Activated CD4-positive, alpha-beta T cell treated with anti-CD3 and anti-CD28 coated beads, Interleukin-2, amount 50 U/mL, for 1 hour (primary cell): Measurements from ENCODE around the gene FBXL5.
A peak's percentile ranks its signal among the peaks of the same experiment; 100 is the strongest.

Experiments used
- DNase-seq: peaks from one replicate; pipeline ENCODE4 v3.0.0-alpha.2; 2020

FBXL5 gene

DNA sequence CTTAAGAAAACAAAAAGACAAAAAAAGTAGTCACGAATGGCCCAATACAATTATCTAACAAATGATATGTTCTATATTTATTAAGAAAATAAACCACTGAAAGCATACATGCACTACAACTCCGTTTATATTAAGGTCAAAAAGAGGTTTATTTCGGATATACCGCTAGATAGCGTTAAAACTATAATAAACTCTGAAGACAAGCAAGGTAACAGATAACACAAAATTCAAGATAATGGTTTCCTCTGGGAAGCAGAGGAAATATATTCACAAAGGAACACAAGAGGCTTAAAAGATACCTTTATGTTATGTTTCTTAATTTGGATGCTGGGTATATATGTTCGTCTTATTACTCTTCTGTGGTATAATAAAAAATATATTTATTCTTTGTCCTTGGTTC is 21.7 kb upstream of the FBXL5 start:
- DNase-seq, result no peak

DNA sequence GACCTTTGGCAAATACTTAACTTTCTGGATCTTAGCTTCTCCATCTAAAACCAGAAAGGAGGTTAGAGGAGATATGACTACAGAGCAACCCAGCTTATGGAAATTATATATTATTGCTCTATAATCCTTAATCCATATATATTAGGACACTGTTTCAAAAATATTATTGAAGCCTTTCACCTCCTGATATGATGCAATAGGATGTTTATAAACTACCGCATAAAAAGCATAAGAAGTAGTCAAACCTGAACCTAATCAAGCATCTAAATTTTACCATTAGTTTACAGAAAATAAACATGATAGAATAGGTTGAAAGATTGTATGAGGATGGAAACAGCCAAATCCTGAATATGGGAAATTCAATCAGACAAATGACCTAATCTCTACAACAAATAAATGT is 20.9 kb upstream of the FBXL5 start:
- no peak for DNase-seq

DNA sequence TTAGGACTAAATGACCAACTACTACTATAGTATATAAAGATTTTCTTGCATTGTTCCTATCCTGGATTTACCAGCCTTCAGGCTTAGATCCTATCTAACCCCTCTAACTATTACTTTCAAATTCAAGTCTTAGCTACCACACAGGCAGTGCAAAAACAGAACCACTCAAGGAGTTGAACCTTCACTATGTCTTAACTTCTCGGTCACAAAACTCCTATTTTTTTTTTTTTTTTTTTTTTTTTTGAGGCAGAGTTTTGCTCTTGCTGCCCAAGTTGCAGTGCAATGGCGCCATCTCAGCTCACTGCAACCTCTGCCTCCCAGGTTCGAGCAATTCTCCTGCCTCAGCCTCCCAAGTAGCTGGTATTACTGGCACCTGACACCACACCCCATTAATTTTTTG is 20.2 kb upstream of the FBXL5 start:
- DNase-seq, result no peak

DNA sequence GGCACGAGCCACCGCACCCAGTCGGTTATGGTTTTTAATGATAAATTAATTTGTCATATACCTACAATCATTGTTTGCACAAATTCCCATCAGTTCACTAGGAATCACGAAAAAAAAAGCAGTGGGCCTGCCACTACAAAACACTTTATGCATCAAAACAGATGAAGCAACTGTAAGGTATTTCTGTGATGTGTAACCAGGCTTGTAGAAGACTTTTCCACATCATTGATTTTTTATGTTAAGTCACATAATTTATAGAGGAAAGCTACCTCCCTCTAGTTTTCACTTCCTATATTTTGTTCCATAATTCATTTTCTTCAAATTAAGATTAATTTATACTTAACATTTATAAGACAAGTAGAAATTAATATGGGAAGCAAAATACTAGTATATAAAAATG is 19.8 kb upstream of the FBXL5 start:
- no peak for DNase-seq

GRCh38 chr4:15674046-15674445 is 18.9 kb upstream of the FBXL5 start:
- DNase-seq, result no peak

DNA sequence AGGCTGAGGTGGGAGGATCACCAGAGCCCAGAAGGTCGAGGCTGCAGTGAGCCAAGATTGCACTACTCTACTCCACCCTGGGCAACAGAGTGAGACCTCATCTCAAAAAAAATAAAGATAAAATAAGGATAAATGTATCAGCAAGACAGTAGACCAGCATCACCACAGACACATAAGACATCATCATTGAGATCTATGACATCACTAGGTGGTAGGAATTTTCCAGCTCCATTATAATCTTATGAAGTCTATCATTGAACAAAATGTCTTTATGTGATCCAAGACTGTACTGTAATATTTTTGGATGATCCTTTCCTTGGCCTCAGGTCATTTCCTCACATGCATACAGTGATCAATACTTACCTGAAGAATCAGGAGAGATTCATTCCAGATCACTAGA is 18.2 kb upstream of the FBXL5 start:
- no peak for DNase-seq

DNA sequence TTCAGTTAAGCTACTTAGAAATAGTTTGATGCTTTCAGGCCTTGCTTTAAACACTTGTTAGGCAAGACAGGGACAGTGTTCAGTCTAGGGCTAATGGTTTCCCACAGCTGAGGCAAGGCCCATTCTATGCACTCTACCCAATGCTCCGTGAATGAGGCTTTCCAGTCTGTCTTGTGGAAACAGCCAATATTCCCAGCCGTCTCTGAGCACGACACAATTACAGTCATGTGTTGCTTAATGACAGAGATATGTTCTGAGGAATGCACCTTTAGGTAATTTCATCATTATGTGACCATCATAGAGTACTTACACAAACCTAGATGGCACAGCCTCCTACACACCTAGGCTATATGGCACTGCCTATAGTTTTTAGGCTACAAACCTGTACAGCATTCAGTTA is 16.9 kb upstream of the FBXL5 start:
- no peak for DNase-seq

DNA sequence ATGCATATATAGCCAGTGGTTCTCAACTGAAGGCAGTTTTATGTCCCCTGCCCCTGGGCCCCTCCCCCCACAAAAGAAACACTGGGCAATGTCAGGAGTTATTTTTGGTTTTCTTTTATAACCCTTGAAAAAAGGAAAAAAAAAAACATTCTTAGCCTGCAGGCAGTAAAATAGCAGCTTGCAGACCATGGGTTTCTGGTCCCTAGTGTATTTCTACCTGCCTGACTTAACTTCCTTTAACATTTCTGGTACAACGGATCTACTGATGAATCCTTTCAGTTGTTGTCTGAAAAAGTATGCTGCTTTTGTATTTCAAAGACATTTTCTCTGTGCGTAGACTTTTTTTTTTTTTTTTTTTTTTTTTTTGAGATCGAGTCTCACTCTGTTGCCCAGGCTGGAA is 15.4 kb upstream of the FBXL5 start:
- DNase-seq, result no peak

GRCh38 chr4:15668566-15669435 is 13.6 kb upstream of the FBXL5 start:
- no peak for DNase-seq

DNA sequence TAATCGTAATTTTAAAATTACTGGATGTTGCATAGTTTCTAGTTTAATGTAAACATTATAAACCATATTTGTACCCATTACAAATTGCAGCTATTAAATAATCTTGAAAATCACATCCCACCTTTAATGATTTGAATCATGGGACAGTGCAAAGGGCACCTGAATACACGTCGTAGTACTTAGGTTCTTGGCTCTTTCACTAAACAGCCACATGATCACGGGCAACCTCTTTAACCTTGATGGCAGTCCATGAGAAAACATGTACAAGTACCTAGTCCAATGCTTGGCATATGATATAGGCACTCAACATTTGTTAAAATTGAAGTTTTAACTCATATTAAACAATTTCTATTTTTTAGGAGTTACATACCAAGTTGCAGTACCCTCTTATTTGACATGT is 11.8 kb upstream of the FBXL5 start:
- DNase-seq, result no peak

GRCh38 chr4:15665753-15666365 is 10.7 kb upstream of the FBXL5 start:
- no peak for DNase-seq

DNA sequence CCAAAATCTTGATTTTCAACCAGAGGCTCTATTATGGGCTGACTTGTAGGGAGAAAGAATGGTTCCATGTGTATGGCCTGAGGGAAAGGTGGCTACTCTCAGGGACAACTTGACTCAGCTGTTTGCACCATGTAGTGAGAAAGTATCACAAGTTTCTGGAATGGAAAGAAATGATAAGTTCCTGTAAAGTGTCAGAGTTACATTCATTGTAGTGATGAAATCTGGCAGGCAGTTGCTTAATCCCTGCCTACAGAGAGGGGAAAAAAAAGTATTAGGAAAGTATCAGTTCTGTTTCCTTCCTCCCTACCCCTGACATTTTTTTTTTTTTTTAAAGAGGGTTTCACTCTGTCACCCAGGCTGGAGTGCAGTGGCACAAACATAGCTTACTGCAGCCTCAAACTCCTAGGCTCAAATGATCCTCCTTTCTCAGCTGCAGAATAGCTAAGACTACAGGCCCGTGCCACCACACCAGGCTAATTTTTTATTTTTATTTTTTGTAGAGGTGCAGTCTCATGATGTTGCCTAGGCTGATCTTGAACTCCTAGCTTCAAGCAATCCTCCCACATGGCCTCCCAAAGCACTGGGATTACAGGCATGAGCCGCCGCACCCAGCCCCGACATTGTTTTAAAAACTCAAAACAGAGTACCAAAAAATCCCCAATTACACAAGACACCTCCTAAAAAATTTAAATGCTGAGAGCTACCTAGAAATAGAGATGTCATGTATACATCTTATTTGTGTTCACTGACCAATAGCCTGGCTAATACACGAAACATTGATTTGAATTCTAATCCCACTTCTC is 4.8 kb upstream of the FBXL5 start:
- DNase-seq, result no peak

- no peak for DNase-seq
These were observed 3.6 kb upstream of the FBXL5 start for GRCh38 chr4:15658781-15659180.

DNA sequence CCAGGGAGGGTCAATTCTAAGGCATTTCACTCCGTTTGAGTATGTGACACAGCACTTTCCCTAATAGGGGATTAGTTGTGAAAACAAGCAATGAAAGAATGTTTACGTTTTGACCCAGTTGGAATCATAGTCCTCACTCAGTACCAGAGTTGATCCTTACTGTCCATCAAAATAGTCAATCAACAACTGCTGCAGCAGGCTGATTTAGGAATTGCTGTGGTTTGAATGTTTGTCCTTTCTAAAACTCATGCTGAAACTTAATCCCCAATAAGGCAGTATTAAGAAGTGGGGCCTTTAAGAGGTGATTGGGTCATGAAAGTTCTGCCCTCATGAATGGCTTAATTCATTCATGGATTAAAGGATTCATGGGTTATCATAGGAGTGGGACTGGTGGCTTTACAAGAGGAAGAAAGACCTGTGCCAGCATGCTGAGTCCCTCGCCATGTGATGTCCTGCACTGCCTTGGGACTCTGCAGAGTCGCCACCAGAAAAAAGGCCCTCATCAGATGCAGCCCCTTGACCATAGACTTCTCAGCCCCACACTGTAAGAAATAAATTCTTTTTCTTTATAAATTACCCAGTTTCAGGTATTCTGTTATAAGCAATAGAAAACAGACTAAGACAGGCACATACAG is 3.1 kb upstream of the FBXL5 start:
- no peak for DNase-seq

GRCh38 chr4:15657366-15657765 is 2.2 kb upstream of the FBXL5 start:
- DNase-seq, result no peak

- no peak for DNase-seq
These were observed 897 bp upstream of the FBXL5 start for GRCh38 chr4:15656038-15656470.

- DNase-seq, result peak; percentile 27
These were observed 449 bp downstream of the FBXL5 start for GRCh38 chr4:15654593-15655222.

- DNase-seq, result no peak
These were observed 1.1 kb downstream of the FBXL5 start for GRCh38 chr4:15653864-15654592.

DNA sequence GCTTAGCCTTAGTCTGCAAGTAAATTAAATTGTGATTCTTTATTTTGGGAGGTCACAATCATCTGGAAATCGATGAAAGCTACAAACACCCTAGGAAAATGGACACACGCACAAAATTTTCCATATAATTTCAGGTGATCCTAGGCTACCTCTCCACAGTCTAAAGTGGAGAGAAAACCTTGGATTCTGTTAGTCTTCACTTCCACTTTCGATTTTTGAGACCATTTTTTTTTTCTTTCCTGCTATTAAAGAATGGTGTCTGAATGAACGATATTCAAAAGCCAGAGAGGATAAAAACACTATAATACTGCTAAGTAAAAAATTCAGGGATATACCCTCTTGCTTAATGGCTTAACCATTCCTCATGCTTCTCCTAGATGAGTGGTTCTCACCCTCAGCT is 1.7 kb downstream of the FBXL5 start:
- no peak for DNase-seq

DNA sequence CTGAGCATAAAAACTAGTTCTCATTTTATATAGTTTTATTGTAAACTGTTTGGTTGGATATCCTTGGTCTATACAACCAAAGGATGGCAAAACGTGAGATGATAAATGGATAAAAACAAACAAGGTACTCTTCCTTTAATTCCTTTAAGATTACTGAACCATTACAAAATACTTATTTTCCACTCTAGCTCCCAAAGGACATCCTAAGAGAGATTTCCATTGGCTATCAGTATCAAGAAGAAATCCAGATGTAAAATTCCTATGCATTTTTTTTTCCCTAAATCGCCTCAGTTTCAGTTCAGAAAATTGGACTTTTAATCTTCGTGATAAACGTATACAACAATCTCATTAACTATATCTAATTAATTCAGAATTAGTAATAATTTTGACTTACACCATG is 2.3 kb downstream of the FBXL5 start:
- no peak for DNase-seq

- DNase-seq, result no peak
These were observed 3.0 kb downstream of the FBXL5 start for GRCh38 chr4:15652191-15652590.

GRCh38 chr4:15651676-15652075 is 3.5 kb downstream of the FBXL5 start:
- no peak for DNase-seq
